Hematopoietic multipotent progenitor cell treated with erythropoietin and hydrocortisone succinate and interleukin-3 and kit ligand, for 15 days (in vitro differentiated cells): ENCODE measurements around the gene IFI44L.

Experiments used
- DNase-seq: peaks from one replicate; pipeline ENCODE4 v3.0.0-alpha.2; 2015; ENCODE audit warnings: low spot score

Gene IFI44L

DNA sequence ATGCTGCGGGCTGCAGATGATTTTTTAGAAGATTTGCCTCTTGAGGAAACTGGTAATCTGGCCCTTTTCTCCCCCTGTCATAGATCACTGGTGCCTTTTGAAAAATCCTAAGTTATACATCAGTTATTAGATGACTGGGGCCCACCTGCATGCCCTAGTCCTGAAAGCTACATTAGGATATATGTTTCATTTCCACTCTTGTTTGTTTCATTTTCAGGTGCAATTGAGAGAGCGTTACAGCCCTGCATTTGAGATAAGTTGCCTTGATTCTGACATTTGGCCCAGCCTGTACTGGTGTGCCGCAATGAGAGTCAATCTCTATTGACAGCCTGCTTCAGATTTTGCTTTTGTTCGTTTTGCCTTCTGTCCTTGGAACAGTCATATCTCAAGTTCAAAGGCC lies 21.3 kb downstream of the IFI44L start:
- DNase-seq = no peak

DNA sequence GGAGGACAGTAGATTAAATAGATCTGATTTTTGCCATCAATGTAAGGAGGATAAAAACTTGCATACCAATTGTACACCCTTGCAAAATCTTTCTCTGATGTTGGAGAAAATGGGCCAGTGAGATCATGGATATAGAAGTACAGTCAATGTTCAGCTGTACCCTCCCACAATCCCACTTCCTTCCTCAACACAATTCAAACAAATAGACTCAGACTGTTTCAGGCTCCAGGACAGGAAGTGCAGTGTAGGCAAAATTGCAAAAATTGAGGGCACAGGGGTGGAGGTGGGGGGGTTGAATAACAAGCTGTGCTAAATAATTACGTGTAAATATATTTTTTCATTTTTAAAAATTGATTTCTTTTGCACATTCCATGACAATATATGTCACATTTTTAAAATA lies 25.5 kb downstream of the IFI44L start:
- no peak for DNase-seq

DNA sequence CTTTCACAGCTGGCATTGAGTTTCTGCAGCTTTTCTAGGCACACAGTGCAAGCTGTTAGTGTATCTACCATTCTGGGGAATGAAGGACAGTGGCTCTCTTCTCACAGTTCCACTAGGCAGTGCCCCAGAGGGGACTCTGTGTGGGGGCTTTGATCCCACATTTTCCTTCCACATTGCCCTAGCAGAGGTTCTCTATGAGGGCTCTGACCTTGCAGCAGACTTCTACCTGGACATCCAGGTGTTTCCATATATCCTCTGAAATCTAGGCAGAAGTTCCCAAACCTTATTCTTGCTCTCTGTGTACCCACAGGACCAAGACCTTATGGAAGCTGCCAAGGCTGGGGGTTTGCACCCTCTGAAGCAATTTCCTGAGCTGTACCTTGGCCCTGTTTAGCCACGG lies 27.0 kb downstream of the IFI44L start:
- DNase-seq = no peak

DNA sequence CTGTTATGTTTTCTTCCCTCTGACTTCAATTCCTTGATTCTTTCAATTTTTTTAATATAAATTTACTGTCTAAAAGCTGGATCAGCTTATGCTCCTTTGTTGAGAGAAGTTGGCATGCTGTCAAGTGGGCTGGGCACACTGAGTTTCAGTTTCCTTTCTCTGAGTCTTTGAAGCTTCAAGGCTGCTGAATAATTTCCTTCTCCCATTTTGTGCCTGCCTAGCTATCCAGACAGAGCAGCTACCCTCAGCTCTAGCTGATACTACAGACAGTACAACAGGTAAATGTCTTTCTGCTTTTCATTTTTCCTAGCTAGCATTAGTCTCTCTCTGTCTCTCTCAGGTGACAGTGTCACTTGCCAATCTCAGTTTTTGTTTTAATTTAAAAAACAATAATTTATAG lies 29.4 kb downstream of the IFI44L start, which contains the start of gene IFI44:
Gene IFI44 (plus strand): TSS at position 204 of the 400 bp plus-strand sequence. CDS start 365 bp downstream, outside the sequence.
- DNase-seq = peak; percentile 30

DNA sequence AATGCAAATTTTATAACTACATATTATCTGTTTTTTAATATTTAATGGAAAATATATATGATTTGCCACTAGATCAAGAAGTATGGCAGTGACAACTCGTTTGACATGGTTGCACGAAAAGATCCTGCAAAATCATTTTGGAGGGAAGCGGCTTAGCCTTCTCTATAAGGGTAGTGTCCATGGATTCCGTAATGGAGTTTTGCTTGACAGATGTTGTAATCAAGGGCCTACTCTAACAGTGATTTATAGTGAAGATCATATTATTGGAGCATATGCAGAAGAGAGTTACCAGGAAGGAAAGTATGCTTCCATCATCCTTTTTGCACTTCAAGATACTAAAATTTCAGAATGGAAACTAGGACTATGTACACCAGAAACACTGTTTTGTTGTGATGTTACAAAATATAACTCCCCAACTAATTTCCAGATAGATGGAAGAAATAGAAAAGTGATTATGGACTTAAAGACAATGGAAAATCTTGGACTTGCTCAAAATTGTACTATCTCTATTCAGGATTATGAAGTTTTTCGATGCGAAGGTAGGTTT lies 29.9 kb downstream of the IFI44L start:
- no peak for DNase-seq

DNA sequence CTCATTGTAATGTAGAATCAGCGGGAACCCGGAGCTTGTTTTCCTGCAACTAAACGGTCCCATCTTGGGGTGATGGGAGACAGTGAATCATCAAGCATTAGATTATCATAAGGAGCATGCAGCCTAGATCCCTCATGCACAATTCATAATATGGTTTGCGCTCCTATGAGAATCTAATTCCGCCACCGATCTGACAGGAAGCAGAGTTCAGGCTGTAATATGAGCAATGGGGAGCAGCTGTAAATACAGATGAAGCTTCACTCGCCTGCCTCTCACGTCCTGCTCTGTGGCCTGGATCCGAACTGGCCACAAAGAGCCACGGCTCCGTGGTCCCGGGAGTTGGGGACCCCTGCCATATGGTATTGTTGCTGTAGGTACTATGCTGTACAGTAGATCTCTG lies 31.0 kb downstream of the IFI44L start:
- no peak for DNase-seq

DNA sequence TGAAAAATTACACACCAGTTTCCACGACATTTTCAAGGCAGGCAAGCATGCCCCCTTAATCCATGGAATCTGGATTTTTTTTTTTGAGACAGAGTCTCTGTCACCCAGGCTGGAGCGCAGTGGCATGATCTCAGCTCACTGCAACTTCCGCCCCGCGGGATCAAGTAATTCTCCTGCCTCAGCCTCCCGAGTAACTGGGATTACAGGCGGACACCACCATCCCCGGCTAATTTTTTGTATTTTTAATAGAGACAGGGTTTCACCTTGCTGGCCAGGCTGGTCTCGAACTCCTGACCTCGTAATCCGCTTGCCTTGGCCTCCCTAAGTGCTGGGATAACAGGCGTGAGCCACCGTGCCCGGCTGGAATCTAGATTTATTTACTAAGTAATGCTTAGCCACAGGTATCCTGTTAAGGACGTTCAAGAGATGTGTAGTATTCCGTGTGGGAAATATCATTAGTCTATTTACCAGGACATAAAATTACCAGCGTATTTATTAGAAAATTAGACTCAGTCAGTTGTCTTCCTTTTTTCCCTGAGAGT lies 31.8 kb downstream of the IFI44L start:
- DNase-seq = no peak

DNA sequence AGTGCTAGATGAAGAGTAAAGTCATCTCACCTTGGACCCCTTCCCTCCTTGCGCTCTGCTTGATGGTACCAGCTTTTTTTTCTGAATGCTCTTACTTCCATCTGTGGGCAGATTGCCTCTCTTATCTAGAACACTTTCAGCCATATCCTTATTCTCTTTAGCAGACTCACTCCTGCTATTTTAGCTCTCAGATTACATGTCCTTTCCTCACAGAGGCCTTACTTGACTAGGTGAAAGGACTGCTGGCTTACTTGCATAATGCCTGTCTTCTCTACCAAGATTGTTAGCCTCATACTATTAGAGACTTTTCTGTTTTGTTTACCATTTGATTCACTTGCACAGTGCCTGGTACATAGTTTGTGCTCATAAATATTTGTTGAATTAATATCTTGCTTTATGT lies 38.7 kb downstream of the IFI44L start:
- DNase-seq = no peak

DNA sequence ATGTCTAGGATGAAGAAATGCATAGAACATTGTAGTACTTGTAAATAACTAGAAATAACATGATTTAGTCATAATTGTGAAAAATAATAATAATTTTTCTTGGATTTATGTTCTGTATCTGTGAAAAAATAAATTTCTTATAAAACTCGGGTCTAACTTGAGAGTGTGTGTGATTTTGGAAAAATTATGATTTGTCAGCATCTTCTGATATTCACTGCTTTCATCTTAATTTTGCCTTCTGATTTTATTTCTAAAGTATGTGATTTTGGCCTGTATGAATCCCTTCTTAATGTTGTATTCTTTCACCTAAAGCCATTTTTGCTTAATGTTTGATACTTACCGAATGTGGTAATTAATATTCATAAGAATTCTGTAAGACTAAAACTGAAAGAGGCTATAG lies 43.7 kb downstream of the IFI44L start:
- DNase-seq = no peak

DNA sequence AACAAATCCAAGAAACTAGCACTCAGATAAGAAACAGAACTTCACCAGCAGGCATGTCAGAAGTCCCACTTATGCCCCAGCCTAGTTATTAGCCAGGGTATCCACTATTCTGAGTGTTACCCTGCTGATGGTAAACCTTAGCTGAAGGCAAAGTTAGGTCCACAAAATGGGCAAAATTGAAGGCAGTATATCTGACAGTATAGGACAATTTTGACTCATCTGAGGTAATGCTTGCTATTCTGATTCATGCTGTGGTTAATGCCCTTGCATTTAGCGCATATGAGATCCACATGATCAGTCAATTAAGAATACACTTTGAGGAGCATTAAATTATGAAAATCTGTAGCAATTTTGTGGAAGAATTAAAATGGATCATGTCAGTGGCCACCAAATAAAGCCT lies 44.5 kb downstream of the IFI44L start:
- no peak for DNase-seq

DNA sequence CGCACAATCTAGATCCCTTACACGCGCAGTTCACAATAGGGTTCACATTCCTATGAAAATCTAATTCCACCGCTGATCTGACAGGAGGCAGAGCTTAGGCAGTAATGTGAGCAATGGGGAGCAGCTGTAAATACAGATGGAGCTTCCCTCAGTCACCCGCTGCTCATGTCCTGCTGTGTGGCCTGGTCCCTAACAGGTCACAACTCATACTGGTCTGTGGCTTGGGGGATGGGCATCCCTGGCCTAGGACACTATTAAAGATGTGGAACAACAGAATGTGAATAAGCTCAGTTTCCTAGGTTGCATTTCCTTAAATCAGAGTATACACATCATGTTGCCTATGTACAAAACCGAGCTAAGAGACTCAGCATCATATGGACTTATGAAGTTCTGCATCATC lies 45.6 kb downstream of the IFI44L start:
- no peak for DNase-seq

DNA sequence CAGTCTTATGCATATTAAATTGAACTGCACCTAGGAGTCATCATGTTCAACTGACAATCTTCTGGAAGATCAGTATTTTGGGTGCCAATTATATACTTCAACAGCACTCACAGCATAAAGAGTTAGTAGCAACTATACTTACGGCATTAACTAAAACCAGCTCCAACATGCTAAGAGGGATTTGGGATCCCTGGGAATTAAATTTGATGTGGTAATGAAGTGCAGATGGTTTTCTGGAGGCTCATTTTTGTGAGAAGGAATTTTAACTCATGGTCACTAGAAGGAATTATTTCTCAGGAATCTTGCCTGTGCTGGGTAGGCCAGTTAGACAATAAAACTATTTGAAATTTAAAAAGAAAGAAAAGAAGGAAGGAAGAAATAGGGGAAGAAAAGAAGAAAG lies 47.7 kb downstream of the IFI44L start:
- DNase-seq = no peak

DNA sequence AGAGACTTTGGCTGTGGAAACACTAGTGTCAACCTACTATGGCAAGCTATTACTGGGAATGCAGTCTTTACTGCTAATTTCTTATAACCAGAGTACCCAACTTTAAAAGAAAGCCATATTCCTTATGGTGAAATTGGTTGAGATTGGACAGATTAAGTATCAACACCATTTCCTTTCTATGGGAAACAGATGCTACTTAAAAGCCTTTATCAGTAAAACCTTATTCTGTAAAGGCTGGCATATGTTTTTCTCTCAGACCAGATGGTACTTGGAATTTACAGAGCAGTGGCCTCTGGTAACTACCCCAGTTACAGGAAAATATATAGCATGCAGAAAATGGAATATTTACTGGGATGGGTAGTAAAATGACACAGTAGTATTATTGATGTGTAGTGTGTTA lies 48.2 kb downstream of the IFI44L start:
- no peak for DNase-seq

DNA sequence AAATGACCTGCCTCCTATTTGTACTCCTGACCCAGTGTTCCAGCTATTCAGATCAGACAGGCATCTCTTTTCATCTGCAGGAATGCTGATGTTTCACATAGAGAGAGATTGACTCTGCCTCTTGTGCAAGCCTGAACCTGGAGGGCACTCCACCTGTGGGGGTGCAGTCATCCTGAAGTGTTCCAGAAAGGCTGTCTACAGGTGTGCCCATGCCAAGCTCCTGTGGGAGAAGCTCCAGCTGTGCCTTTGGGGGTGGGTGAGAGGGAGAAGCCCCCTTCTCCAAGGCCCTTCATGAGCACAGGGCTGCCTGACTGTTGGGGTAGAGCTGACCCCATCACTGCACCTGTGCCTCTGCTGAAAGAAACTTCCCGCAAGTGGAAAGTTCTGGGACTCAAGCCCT lies 52.2 kb downstream of the IFI44L start:
- no peak for DNase-seq

DNA sequence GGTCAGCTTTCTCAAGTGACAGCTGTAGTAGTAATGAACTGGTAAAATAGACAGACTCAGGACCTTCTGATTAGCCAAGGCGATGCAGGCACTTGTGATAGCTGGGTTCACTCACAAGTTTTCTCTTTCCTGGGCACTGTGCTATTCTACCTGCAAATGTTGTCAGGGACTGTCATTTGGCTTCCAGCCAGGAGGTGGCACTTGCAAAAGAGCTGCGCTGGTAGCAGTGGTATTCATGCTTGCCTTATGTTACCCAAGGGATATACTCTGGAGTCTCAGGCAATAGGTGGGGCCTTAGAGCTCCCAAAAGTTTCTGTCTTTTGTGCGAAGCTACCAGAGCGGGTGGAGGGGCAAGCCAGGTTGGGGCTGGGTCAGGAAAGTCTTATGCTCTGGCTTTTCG lies 52.9 kb downstream of the IFI44L start:
- DNase-seq = no peak

DNA sequence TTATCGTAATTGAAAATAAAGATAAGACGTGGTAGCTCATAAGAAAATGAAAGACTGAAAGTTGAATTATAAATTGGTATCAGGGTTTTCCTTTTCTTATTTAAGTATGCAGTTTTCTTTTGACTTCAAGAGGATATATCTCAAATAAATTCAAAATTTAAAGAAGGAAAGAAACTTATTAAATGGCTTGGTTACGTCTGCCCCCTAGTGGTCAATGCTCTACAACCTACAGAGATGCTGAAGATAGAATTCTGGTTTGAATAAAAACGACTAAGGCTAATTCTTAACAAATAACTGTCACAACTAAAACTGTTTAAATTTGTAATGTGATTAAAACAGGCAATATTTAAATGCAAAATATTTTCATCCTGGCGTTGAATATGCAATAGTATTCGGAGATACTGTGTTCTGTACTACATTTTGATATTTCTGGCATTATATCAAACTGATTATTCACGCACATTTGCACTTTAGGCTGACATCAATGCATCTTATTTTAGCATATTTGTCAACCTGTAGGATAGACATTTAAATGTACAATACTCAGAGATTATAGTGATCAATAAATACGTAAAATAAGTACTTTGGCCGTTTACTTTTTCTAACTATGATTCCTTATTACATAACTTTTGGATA lies 56.2 kb downstream of the IFI44L start:
- DNase-seq = peak; percentile 54

DNA sequence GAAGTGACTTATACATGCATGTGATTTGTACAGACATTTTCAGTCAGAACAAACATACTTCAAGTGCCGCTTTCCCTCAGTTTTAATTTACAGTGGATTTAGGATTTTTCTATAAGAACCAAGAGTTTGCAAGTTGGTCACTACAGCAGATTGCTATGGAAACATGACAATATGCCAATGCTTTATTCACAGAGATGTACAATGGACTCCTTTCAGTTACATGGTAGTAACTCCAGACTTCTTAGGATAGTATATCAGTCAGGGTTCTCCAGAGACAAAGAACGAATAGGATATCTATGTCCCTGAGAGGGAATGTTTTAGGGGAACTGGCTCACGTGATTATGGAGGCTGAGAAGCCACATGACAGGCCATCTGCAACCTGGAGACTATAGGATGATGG lies 56.7 kb downstream of the IFI44L start:
- DNase-seq = no peak

DNA sequence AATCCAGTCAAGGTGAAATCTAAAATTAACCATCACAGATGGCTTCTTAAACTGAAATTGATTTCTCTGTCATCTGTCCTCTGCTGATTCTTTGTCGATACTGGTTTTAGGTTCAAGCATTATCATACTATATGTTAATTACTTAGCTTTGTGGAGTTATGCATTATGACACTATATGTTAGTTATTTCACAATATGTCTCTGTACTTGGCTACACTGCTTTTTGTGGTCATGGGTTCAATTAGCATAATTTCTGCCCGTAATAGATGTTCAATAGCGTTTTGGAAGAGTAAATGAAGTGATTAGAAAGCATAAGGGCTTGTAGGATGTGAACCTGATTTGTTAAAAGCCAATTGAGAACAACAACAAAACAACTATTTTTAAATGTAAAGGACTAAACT lies 57.5 kb downstream of the IFI44L start:
- DNase-seq = no peak

DNA sequence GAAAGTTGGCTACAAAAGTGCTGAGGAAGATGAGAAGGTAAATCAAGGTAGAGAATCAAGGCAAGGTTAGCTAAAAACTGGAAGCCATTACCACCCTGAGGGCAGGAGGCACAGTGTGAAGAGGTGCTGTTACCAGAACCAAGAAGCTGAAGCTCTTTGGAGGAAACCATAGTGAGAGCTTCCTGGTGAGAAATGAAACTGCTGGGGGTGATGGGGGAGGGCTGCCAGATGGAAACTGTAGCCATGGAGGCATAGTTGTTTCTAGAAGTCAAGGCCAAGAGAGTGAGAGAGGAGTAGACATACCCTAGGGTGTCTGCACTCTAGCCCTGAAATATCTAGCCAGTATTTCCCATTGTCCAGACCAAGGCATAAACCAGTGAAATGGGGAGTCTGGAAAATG lies 58.1 kb downstream of the IFI44L start:
- no peak for DNase-seq

DNA sequence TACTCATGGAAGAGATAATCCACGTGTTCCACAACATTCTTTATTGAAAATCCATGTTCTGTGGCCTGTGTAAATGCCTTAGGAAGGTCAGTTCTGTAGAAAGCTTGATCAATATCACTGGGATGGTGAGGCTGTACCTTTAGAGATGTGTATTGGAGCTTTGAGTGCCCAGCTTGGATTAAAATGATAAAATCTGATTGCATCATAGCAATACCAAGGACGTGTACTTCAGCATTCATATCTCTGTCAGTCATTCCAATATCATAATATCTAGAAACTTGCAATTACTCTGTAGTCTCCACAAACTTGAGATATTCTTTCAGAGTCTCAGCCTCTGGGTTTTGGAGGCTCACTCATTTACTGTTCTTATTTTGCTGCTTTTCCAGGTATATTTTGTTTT lies 61.0 kb downstream of the IFI44L start:
- DNase-seq = no peak

DNA sequence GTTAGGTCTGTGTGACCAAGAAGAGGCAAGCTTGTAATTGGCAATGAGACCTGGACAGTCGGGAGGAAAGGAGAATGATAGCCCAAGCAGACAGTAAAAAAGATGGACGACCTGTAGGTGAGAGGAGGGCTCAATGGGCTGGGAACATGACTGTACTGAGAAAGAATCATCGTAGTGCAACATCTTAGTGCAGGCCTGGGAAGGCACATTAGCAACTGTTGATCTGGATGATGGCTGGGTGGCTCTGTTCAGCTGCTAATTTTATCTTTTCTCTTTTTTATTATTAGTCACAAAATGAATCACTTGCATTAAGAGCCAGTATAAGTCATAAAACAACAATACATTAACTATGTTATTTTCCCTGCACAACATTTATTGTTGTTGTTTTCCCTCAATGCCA lies 62.2 kb downstream of the IFI44L start:
- DNase-seq = no peak

DNA sequence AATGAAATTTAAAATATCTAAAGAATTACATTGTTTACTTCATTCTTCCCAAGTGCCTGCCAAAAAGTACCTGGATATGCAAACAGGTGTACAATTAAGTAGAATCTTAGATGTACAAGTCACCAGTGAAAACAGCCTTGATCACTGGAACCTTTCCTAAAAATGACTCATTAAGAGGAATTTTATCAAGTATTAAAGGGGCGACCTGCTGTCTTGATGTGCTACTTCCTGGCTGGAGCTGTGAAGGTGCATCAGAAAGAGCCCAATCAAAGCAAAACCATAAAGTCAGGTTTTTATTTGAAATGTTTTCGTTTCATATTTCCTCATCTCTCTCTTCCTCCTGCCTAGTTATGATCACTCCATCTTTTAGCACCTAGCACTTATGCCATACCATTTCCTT lies 62.8 kb downstream of the IFI44L start:
- no peak for DNase-seq

DNA sequence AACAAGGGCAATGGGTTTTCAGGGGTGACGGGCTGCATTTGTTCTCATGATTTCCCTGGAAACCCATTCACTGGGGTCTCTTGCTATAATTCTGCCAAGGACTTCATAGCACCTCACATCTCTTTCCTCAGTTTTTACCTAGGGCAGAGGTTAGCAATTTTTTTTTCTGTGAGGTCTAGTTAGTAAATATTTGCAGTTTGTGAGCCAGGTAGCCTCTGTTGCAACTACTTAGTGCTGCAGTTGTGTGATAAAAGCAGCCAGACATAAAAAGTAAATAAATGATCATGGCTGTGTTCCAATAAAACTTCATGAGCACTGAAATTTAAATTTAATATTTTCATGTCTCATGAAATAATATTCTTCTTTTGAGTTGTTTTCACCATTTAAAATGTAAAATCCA lies 67.1 kb downstream of the IFI44L start:
- no peak for DNase-seq

DNA sequence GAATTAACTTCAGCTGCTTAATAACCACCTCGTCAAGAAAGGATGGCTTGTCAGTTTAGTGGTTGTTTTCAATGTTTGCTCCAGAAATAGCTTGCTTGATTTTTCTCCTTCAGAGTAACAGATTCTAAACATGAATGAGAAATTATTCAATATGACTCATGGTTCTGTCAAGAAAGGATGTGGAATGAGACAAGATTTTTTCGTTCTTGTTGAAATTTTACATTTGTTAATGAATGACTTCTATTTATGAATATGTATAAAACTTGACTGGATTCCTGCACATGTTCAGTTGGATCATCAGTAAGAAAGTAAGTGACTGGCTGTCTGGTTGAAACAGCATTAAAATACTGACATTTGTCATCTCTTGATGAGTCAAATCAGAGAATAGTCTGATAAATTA lies 67.7 kb downstream of the IFI44L start:
- no peak for DNase-seq
